Measurements from ENCODE around the gene CMTR1. TPM values are rescaled to one million over a fixed set of nuclear protein-coding genes. Genes with fewer than 3 reads are reported as not detected.

CMTR1 gene
- total RNA-seq, 4 donors from 2014 or later, result 21.4 to 43.1 (median 29.3) TPM

DNA sequence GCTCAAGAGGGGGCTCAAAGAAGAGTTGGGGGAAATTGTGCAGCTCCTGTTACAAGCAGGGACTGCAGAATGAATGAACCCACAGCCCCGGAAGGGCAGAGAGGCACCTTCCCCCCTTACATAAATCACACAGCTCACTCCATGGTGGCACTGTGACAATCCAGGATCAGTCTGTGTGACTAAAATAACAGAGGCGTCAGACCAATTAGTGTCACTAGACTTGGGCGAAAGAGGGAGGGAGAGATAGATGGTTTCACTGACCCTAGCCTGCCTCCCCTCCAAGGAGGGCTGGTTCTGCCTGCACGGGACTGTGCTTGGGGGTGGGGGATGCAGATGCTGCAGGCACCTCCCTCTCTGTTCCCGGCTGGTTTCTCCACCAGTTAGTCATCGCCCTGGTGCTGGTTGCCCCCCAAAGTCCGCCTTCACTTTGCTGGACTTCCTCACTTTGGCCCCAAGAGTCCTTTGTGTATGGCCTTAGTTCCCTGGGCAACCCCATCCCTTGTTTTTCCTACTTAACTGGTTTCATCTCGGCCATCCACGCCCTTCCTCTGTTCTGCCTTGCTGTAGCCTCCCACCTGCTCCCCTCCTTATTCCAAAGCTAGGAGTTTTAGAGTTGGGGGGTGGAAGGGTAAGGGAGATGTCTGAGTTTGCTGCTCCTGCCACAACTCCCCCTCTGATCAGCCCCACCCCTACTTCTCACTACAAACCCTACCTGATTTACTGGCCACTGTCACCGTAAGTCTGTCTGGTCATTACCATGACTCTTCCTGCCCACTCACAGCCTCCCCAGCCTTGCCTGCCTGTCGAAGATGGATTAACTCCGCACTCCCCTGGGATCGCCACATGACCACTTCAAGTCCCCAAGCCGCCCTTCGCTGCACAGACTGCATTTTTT lies 48.9 kb downstream of the CMTR1 start:
- TF ChIP-seq, protein P1, sequence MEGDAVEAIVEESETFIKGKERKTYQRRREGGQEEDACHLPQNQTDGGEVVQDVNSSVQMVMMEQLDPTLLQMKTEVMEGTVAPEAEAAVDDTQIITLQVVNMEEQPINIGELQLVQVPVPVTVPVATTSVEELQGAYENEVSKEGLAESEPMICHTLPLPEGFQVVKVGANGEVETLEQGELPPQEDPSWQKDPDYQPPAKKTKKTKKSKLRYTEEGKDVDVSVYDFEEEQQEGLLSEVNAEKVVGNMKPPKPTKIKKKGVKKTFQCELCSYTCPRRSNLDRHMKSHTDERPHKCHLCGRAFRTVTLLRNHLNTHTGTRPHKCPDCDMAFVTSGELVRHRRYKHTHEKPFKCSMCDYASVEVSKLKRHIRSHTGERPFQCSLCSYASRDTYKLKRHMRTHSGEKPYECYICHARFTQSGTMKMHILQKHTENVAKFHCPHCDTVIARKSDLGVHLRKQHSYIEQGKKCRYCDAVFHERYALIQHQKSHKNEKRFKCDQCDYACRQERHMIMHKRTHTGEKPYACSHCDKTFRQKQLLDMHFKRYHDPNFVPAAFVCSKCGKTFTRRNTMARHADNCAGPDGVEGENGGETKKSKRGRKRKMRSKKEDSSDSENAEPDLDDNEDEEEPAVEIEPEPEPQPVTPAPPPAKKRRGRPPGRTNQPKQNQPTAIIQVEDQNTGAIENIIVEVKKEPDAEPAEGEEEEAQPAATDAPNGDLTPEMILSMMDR (IDR thresholded peaks at IDR 0.05; ENCODE audit: low read depth), result no peak

DNA sequence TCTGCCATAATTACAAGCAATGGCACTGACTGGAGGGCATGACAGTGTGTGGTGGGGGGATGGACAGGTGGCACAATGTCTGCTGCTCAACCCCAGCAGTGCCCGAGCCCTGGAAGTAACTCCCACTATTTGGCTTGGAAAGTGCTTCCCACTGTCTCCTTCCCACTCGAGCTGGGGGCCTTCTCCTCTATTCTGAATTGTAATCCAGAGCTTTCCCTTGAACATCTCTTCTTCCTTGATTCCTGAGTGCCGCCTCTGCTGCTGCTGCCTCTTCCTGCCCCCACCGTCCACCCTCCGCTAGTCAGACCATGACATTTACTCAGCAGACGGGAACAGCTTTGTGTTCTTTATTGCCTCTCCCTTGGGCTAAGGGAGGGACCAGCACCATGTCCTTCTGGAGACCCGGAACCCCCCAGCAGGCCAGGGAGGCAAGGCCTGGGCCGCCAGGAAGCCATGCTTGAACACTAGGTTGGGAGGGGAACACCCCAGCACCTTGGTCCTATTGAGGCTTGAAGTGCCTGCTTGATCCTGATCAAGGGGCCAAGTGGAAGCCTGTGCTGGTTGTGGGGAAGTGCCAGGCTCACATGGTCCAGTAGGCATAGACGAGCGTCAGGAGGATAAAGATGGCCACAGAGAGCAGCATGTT lies 49.7 kb downstream of the CMTR1 start:
- TF ChIP-seq, protein P1 (IDR thresholded peaks at IDR 0.05; ENCODE audit: low read depth), result no peak

DNA sequence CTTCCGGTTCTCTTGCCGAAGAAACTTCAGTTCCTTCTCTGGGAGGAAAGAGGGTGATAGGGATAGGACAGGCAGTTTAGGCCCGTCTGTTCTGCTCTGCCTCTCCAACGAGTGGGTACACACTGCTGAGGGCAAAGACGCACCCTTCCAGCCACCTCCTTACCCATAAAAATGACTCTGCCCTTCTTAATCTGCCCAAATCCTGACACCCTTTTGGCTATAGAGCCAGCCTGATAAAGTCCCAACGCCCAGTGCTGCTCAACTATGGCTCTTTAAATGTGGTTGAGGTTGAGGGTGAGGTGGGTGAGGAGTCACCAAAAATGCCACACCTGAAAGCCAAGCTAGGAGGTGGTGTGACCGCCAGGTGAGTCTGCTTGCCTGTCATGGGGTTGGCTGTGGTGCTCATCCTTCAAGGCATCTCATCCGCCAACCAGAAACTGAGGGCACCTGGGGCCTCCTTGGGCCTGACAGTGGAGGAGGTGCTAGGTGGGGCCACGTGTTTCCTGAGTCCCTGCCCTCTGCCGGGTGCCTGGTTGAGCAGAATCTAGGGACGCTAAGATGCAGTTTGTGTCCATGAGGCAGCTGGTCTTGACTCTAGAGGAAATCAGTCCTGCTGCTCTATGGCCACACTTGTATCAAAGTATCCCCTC lies 50.4 kb downstream of the CMTR1 start:
- TF ChIP-seq, protein P1 (IDR thresholded peaks at IDR 0.05; ENCODE audit: low read depth), result no peak

DNA sequence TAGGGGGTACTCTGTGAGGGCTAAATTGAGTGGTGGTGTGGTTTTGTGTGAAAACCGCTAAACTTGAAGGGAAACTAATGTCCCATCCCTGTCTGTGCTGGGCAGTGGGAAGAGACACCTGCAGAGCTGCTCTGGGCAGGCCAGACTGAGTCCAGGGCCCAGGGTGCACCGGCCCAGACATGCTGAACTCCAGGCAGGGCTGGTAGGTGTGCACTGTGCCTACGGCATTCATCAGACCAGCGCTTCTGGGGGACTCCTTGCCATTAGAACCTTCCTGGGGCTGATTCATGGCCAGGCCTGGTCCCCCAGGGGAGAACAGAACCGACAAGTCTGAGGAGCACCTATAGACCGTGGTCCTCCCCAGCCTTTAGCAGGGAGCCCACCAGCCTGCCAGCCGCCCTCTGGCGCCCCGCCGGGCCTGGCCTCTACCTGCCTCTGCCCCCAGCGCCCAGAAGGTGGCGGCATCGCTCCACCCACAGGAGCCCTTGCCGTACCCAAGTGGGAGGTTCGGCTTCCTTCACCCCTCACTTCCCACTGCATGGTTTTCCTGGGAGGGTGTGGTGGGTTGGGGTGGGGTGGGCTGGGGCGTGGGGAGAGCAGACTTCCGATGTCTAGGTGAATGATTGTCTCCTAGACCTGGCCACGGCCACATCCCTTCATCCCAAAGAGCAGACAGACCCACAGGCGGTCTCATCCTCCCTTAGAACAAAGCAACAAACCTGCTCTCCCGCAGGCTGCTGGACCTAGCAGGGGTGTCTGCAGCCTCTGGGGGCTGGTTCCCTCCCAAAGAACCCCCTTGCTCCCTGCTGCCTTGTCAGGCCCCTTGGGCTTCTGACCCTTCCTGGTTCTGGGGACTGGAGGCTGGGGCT lies 51.1 kb downstream of the CMTR1 start:
- TF ChIP-seq, protein P1 (IDR thresholded peaks at IDR 0.05; ENCODE audit: low read depth), result no peak

DNA sequence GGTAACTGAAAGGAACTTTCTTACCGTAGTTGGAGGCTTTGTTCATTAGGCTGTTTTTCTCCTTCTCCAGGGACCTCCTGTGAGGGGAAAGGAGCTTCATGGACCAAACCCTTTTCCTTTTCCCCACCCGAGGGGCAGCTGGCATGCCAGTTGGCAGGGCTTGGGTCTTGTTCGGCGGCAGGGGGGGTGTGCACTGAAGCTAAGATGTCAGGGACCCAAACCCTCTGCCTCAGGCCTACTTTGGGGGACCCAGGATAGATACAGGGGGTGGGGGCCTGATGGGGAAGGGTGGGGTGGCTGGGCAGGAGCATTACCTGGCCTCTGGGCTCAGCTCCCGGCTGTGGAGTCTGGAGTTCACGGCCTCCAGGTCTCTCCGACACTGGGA lies 51.8 kb downstream of the CMTR1 start:
- TF ChIP-seq, protein P1 (IDR thresholded peaks at IDR 0.05; ENCODE audit: low read depth), result no peak

DNA sequence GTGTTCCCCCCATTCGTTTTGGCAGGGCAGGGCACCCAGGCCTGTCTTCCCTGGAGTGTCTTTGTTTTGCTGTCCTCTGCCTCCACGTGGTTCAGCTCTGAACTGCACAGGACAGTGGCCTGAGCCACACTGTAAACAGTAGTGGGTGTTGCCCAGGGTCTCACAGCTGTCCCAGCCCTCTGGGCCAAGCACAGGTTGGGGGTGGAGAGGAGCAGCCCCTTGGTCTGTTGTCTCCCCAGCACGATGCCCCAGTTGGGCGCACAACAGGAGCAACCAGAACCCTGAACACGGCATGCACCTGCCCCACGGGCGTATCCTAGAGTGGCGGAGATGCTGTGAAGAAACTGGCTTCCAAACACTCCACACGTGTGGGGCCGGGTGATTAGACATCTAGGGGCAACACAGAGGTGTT lies 52.3 kb downstream of the CMTR1 start:
- TF ChIP-seq, protein P1 (IDR thresholded peaks at IDR 0.05; ENCODE audit: low read depth), result no peak

Data from subcutaneous adipose tissue (tissue), 4 donors.